NT2/D1 (cell line): Measurements from ENCODE around the gene ZNF618.

ENCODE experiments used
- DNase-seq: peaks from one replicate; pipeline ENCODE4 v3.0.0-alpha.2; 2011; ENCODE audit warnings: low read depth, low spot score
- H3K27me3 ChIP-seq: 2 replicates; pipeline ENCODE4 v1.6.0; 2011; ENCODE audit warnings: mild to moderate bottlenecking; ENCODE audit not compliant: insufficient read length, insufficient read depth
- H3K36me3 ChIP-seq: 2 replicates; pipeline ENCODE4 v1.6.1; 2011; ENCODE audit warnings: mild to moderate bottlenecking, low read length, mixed read lengths; ENCODE audit not compliant: insufficient read depth, insufficient read length
- H3K4me1 ChIP-seq: 2 replicates; pipeline ENCODE4 v1.5.1; 2011; ENCODE audit not compliant: insufficient read depth, insufficient read length
- H3K4me3 ChIP-seq: 2 replicates; pipeline ENCODE4 v1.5.1; 2011; ENCODE audit warnings: low read depth; ENCODE audit not compliant: insufficient read length
- H3K9ac ChIP-seq: 2 replicates; pipeline ENCODE4 v1.6.0; 2011; ENCODE audit warnings: low read depth; ENCODE audit not compliant: insufficient read length
- H3K9me3 ChIP-seq: 2 replicates; pipeline ENCODE4 v1.5.1; 2011; ENCODE audit warnings: mild to moderate bottlenecking, low read length; ENCODE audit not compliant: insufficient read depth
- SUZ12 ChIP-seq: IDR thresholded peaks from 2 replicates; pipeline ENCODE4 v1.6.1; 2011; ENCODE audit not compliant: insufficient read length, insufficient read depth; ENCODE audit errors: extremely low read depth
- YY1 ChIP-seq: IDR thresholded peaks from 2 replicates; pipeline ENCODE4 v1.6.1; 2011; ENCODE audit not compliant: insufficient read length, insufficient read depth
- ZNF274 ChIP-seq: IDR thresholded peaks from 2 replicates; pipeline ENCODE4 v1.6.1; 2011; ENCODE audit warnings: mild to moderate bottlenecking, low read depth, low read length

ZNF618 gene

DNA sequence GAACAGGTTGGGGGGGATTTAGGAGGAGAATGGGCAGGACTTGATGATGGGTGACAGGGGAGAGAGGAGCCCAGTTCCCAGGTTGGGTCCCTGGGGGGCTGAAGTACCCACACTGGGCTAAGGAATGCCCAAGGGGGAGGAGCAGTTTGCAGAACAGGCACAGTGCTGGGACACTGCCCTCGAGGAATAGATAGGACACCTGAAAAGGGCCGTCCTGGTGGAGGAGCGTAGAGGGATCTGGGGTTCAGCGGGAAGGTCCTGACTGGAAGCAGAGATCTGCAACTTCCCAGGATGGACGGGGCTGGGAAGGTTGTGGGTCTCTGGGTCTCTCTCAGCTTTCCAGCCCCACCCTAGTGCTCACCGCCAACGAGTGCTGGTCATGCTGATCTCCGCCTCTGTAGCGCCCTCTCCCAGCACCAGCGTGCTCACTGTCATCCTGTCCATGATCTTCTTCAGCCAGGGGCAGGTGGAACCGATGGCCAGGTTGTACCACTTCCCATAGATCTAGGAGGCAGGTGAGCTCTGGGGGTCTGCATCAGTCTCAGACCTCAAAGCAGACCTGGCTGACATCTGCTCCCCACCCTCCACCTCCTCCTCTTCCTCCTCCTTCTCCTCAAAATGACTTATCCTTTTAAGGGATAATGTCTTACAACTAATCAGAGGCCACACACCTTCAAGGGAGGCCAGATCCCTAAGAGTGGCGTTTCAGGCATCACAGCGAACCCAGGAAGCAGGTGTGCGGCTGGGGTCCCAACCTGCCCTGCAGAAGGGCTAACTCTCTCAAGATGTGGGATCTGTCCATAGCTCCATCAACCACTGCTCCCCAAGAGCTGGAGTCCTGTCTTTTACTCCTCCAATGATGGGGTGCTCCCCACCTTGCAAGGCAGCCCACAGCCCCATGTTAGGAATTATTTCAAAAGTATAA lies 200.4 kb downstream of the ZNF618 start:
- no peak overlapping the region for H3K4me3 ChIP-seq
- no peak for DNase-seq
- TF ChIP-seq ZNF274 (no peak), YY1 (no peak), SUZ12 (no peak)

DNA sequence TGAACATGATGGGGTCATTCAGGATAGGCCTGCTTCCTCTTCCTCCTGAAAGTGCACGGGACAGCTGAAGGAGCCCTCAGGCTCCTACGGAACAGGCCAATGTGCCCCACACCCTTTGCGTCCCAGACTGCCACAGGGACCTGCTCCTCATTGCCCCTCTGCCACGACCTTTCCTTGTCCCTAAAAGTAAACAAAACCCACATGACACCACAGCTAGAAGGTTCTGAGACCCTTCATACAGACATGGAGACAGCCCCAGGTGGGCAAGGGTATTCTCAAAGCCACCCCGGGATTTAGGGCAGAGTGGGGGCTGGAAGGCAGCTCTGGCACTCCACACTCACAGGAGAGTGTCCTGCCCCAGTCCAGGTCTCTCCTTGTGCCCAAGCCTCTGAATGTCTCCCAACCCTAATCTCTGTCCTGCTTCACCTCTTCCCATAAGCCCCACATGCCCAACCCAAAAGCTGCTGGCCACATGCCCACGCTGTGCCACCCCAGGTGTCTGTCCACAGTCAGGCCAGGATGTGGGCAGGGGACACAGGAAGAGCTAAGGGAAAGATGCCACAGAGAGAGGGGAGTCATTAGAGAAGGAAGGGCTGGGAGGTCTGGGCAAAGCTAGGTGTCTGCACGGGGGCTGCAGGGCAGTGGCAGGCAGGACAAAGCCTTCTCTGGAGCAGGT lies 201.2 kb downstream of the ZNF618 start:
- DNase-seq = no peak
- no peaks in the 10 kb centered on the region for H3K9me3 ChIP-seq
- H3K9ac ChIP-seq = no peak overlapping the region

More for the DNA sequence above, 200.4 kb downstream of the ZNF618 start:
- no peaks in the 10 kb centered on the region for H3K9me3 ChIP-seq
- peaks cover 8% of the 10 kb centered on the region for H3K4me1 ChIP-seq
- H3K27me3 ChIP-seq = peaks cover 40% of the 10 kb centered on the region
- H3K36me3 ChIP-seq = no peaks in the 10 kb centered on the region
- no peak overlapping the region for H3K9ac ChIP-seq

DNA sequence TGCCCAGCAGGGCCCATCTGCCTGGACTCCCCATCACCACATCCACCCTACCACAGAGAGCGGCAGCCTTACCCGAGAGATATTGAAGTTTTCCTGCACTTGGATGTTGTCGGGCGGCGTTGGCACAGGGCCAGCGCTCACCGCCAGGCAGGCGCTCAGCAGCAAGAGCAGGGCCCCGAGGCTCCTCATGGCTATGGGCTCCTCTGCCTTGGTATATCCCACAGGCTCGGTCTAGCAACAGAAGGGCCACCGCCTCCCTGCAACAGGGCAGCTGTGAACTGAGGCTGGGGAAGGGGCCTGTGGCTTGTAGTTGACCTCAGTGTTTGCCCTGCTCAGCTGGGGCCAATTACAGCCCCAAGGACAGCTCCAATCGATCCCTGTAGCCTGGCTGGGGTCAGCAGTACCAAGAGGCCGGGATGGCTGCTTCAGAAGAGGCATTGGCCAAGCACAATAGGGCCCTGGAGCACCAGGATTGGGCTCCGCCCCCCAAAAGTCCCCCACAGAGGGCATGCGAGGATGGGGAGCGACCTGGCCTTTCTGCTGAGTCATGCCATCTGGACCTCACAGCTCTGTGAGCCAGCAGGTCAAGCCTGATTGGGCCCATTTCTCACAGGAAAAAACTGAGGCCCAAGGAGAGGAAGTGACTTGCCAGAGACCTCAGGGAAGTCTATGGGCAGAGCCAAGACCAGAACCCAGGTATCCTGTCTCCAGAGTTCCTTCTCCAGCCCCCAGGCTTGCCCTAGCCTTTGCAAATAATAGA lies 202.1 kb downstream of the ZNF618 start, which contains the start of gene AMBP:
Gene AMBP (minus strand): TSS at position 280 of the 760 bp plus-strand sequence. CDS start 91 bp downstream, at position 189.
- Histone ChIP-seq H3K9ac (no peak within 1 kb of the TSS), H3K4me3 (no peak within 1 kb of the TSS), H3K36me3 (no peaks in the 10 kb centered on the region), H3K9me3 (no peaks in the 10 kb centered on the region), H3K4me1 (peaks cover 8% of the 10 kb centered on the region), H3K27me3 (peaks cover 46% of the 10 kb centered on the region)
- DNase-seq = no peak
- TF ChIP-seq YY1 (no peak), SUZ12 (no peak), ZNF274 (no peak)

More for the DNA sequence above, 201.2 kb downstream of the ZNF618 start:
- H3K4me1 ChIP-seq = peaks cover 8% of the 10 kb centered on the region
- peaks cover 45% of the 10 kb centered on the region for H3K27me3 ChIP-seq
- no peaks in the 10 kb centered on the region for H3K36me3 ChIP-seq
- TF ChIP-seq SUZ12 (no peak), ZNF274 (no peak), YY1 (no peak)
- no peak overlapping the region for H3K4me3 ChIP-seq

DNA sequence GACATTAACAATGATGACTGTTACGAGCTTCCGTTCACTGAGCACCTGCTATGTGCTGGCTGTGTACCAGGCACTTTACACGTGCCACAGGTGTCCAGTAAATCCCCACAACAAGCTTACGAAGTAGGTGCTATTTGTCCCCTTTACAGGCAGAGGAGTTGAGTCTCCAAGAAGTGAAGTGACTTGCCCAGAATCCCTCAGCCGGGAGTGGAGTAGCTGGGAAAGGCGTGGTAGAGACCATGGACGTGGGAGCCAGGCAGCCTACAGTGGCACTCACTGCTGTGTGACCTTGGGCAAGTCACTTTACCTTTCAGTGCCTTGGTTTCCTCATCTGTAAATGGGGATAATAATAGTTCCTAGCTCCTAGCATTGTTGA lies 202.7 kb downstream of the ZNF618 start:
- Histone ChIP-seq H3K27me3 (peaks cover 46% of the 10 kb centered on the region), H3K4me3 (no peak overlapping the region), H3K4me1 (peaks cover 8% of the 10 kb centered on the region), H3K9ac (no peak overlapping the region), H3K9me3 (no peaks in the 10 kb centered on the region), H3K36me3 (no peaks in the 10 kb centered on the region)
- no peak for TF ChIP-seq ZNF274
- TF ChIP-seq SUZ12 = no peak
- no peak for DNase-seq

DNA sequence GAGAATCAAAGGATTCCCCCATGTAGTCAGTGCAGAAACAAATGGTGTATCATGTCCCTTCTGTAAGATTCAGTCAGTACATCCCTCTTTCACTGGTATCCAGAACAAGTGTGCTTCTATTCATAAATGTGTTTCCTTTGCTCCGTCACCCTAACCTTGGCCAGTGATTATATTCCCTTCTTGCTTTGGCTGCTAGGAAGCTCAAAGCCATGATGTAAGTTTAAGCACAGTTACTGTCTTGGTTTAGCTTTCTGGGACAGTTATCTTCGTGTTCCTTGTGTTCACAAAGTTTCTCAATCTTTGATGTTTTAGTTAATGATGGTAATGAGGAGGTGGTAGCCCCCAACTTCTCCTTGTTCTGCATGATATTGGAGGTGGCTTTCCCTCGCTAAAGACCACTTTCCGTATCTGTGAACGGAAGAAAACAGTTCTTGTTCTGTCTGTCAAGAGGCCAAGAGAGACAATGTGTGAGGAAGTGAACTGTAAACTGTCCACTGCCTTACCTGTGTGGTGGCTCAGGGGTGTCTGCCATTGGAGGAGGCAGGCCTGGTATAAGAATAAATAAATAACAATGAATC lies 204.2 kb downstream of the ZNF618 start:
- Histone ChIP-seq H3K4me1 (peaks cover 8% of the 10 kb centered on the region), H3K9me3 (no peaks in the 10 kb centered on the region), H3K9ac (no peak overlapping the region), H3K27me3 (peaks cover 32% of the 10 kb centered on the region), H3K36me3 (no peaks in the 10 kb centered on the region), H3K4me3 (no peak overlapping the region)
- TF ChIP-seq SUZ12 = no peak
- no peak for TF ChIP-seq ZNF274
- no peak for TF ChIP-seq YY1
- no peak for DNase-seq

DNA sequence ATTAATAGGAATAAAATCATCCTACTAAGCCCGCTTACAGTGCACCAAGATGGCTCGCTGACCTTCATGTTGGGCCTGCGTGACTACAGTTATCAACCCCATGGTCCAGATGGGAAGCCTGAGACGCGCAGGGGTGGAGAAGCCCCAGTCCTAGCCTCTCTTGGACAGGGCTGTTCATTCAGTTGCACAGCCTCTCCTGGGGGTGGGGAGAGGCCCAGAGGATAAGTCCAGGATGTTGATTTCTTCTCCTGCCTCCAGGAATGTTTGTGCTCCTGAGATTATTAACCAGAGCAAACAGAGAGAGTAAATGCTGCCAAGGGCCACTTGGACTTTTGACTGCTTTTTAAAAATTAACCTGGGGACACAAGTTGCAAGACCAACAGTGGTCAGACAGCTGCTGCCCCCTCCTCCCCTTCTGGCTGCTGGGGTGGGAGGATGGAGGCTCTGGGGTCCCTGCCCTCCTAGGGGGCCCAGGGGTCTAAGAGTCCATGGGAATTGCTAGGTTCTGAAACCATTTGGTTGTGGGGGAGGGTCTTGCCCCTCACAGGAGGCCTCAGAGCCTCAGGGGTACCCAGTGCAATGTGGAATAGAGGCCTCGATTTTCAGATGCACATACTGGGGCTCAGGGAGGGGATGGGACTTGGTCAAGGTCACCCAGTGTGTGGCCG lies 204.8 kb downstream of the ZNF618 start:
- no peak for TF ChIP-seq YY1
- no peak for TF ChIP-seq SUZ12
- no peak for TF ChIP-seq ZNF274
- no peak overlapping the region for H3K4me3 ChIP-seq
- H3K9me3 ChIP-seq = no peaks in the 10 kb centered on the region
- DNase-seq = no peak
- H3K4me1 ChIP-seq = peaks cover 3% of the 10 kb centered on the region
- H3K27me3 ChIP-seq = peaks cover 26% of the 10 kb centered on the region
- no peaks in the 10 kb centered on the region for H3K36me3 ChIP-seq
- H3K9ac ChIP-seq = no peak overlapping the region
